ENCODE results near the gene LRMDA. TPM values are rescaled to one million over a fixed set of nuclear protein-coding genes. Genes with fewer than 3 reads are reported as not detected.

The LRMDA gene
- total RNA-seq, 4 donors from 2014 or later: 7.3 to 20.1 (median 8.4) TPM

GRCh38 chr10:75827587-75828021 is 396.2 kb downstream of the LRMDA start:
- H3K4me3 ChIP-seq: no peak overlapping the region
- no peaks in the 10 kb centered on the region for H3K9me3 ChIP-seq
- no peak for ATAC-seq
- H3K27me3 ChIP-seq: no peaks in the 10 kb centered on the region
- peaks cover 3 to 15% (median 6%) of the 10 kb centered on the region in 3 donors for H3K4me1 ChIP-seq
- no peak overlapping the region for H3K27ac ChIP-seq
- WGBS, 2 donors (ENCODE audit: low coverage in 1 of 2): 63 to 97% methylated on average over 3 to 5 of the region's 5 CpGs
- no peak for TF ChIP-seq POLR2A (IDR thresholded peaks at IDR 0.05)
- no peaks in the 10 kb centered on the region for H3K36me3 ChIP-seq

GRCh38 chr10:75828413-75828812 is 397.0 kb downstream of the LRMDA start:
- Histone ChIP-seq H3K36me3 (no peaks in the 10 kb centered on the region), H3K4me1 (peaks cover 3 to 15% (median 6%) of the 10 kb centered on the region in 3 donors), H3K9me3 (no peaks in the 10 kb centered on the region), H3K27me3 (no peaks in the 10 kb centered on the region), H3K27ac (peak overlapping the region in 1 of 4 donors; percentile 37), H3K4me3 (no peak overlapping the region)
- WGBS, 2 donors (ENCODE audit: low coverage in 1 of 2): 8 to 59% methylated on average over 3 of the region's 3 CpGs
- TF ChIP-seq EP300 (IDR thresholded peaks at IDR 0.05) (no peak), CTCF (IDR thresholded peaks at IDR 0.05) (no peak), POLR2A (IDR thresholded peaks at IDR 0.05) (no peak), POLR2AphosphoS5 (IDR thresholded peaks at IDR 0.05) (no peak)
- no peak for ATAC-seq

GRCh38 chr10:75836064-75836463 is 404.6 kb downstream of the LRMDA start:
- H3K4me3 ChIP-seq: no peak overlapping the region
- WGBS, 2 donors (ENCODE audit: low coverage in 1 of 2): 73 to 89% methylated on average over 2 to 3 of the region's 3 CpGs
- no peaks in the 10 kb centered on the region for H3K27me3 ChIP-seq
- ATAC-seq: no peak
- TF ChIP-seq POLR2A (IDR thresholded peaks at IDR 0.05) (no peak), CTCF (IDR thresholded peaks at IDR 0.05) (no peak)
- H3K9me3 ChIP-seq: no peaks in the 10 kb centered on the region
- H3K27ac ChIP-seq: no peak overlapping the region
- no peaks in the 10 kb centered on the region for H3K36me3 ChIP-seq
- peaks cover 0 to 7% (median 0%) of the 10 kb centered on the region in 3 donors for H3K4me1 ChIP-seq

GRCh38 chr10:75838486-75838885 is 407.1 kb downstream of the LRMDA start:
- Histone ChIP-seq H3K36me3 (no peaks in the 10 kb centered on the region), H3K27ac (no peak overlapping the region), H3K27me3 (no peaks in the 10 kb centered on the region), H3K4me3 (no peak overlapping the region), H3K9me3 (no peaks in the 10 kb centered on the region), H3K4me1 (peaks cover 0 to 8% (median 0%) of the 10 kb centered on the region in 3 donors)
- whole genome bisulfite sequencing, 2 donors (ENCODE audit: low coverage in 1 of 2): 42 to 65% methylated on average over 1 of the region's 1 CpG
- no peak for ATAC-seq
- TF ChIP-seq EP300 (IDR thresholded peaks at IDR 0.05): no peak
- TF ChIP-seq CTCF (IDR thresholded peaks at IDR 0.05): no peak
- no peak for TF ChIP-seq POLR2AphosphoS5 (IDR thresholded peaks at IDR 0.05)
- TF ChIP-seq POLR2A (IDR thresholded peaks at IDR 0.05): no peak

- H3K4me3 ChIP-seq: no peak overlapping the region
- no peaks in the 10 kb centered on the region for H3K9me3 ChIP-seq
- TF ChIP-seq POLR2AphosphoS5 (IDR thresholded peaks at IDR 0.05) (no peak), EP300 (IDR thresholded peaks at IDR 0.05) (no peak), CTCF (IDR thresholded peaks at IDR 0.05) (no peak), POLR2A (IDR thresholded peaks at IDR 0.05) (no peak)
- WGBS, 2 donors (ENCODE audit: low coverage in 1 of 2): 43 to 92% methylated on average over 1 to 2 of the region's 2 CpGs
- no peak overlapping the region for H3K27ac ChIP-seq
- H3K36me3 ChIP-seq: no peaks in the 10 kb centered on the region
- no peaks in the 10 kb centered on the region for H3K27me3 ChIP-seq
- peaks cover 0 to 14% (median 0%) of the 10 kb centered on the region in 3 donors for H3K4me1 ChIP-seq
- ATAC-seq: no peak
These were observed 407.6 kb downstream of the LRMDA start for GRCh38 chr10:75839020-75839419.
